Measurements from ENCODE around the gene KCNIP1. TPM values are rescaled to one million over a fixed set of nuclear protein-coding genes. Genes with fewer than 3 reads are reported as not detected.

The KCNIP1 gene
- total and polyA plus RNA-seq, 10 of the 15 experiments (the other 5 are each of a cell fraction or from before 2014, with no cell fraction given) = not detected

DNA sequence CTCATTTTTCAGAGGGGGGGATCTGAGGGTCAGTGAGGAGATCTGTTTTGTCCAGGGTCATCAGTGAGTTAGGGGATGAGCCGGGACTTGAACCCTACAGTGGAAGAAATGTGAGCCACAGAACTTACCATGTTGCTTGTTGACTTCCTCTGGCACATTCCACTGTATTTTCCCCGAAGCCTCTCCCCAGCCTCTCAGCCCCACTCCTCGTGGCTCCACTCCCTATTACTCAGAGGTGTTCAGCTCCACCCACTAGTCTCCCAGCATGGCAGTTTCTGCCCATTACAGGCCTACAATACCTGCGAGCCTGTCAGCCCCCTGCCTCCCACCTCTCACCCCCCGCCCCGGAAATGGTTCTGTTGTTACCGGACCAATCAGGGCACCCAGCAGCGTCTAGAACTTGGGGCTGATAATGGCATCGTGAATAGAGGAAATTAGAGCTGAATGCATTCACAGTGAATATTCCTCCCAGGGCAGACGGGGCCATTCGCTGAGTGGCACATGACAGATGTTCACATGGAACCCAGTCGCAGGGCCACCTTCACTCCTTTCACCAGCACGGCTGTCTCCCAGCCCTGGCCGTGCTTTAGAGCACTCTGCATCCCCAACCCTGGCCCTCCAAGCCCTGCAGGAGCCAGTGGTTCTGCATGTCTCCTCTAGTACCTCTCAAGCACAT lies 81.6 kb downstream of the KCNIP1 start (continued):
- TF ChIP-seq, protein P1, sequence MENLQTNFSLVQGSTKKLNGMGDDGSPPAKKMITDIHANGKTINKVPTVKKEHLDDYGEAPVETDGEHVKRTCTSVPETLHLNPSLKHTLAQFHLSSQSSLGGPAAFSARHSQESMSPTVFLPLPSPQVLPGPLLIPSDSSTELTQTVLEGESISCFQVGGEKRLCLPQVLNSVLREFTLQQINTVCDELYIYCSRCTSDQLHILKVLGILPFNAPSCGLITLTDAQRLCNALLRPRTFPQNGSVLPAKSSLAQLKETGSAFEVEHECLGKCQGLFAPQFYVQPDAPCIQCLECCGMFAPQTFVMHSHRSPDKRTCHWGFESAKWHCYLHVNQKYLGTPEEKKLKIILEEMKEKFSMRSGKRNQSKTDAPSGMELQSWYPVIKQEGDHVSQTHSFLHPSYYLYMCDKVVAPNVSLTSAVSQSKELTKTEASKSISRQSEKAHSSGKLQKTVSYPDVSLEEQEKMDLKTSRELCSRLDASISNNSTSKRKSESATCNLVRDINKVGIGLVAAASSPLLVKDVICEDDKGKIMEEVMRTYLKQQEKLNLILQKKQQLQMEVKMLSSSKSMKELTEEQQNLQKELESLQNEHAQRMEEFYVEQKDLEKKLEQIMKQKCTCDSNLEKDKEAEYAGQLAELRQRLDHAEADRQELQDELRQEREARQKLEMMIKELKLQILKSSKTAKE (IDR thresholded peaks at IDR 0.05; ENCODE audit: low read depth, poor library complexity, severe bottlenecking) = no peak
- TF ChIP-seq NFIC (IDR thresholded peaks at IDR 0.05; ENCODE audit: low read depth, low read length) = no peak

DNA sequence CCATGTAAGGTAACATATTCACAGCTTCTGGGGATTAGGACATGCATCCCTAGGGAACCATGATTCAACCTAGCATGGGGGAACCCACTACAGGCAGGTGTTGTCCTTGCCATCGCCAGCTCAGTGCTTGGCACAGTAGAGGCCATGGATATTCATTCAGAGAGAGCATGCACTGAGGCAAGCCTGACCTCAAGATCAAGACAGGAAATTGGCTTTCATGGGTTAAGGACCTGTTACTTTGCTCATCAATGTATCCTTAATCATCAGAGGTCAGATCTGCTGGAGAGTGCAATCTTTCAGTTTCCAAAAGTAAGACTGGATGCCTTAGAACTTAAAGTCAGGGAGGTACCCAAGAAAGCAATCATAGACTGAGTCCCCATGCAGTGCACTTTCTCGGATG lies 84.0 kb downstream of the KCNIP1 start:
- 19% methylated on average over 2 of the region's 2 CpGs for WGBS (ENCODE audit: insufficient coverage, insufficient replicate concordance, low lambda C conversion rate, missing lambda C conversion rate)
- ChIA-PET CTCF (no interaction called here), SMC1A (ENCODE audit: uncharacterized antibody, unreplicated experiment) (no interaction called here), POLR2A (no interaction called here), RAD21 (ENCODE audit: unreplicated experiment) (interaction anchor here (1.3 kb wide), 1 partner anchor 15 kb away, joined by 3 read pairs; no protein-coding TSS in a partner anchor)
- H3K4me2 ChIP-seq (ENCODE audit: control insufficient read depth, insufficient read depth) = no peak overlapping the region
- H3K36me3 ChIP-seq (ENCODE audit: control insufficient read depth in 2 of 2, insufficient read depth in 2 of 2, low read length in 1 of 2) = no peaks in the 10 kb centered on the region
- H3K4me3 ChIP-seq = no peak overlapping the region
- no peaks in the 10 kb centered on the region; the same call in 2 of the 3 replicates for H3K9me3 ChIP-seq (replicated peaks; ENCODE audit: control insufficient read depth, insufficient read depth, low read length)
- no peak for DNase-seq (ENCODE audit: low read depth, low spot score)
- no peak overlapping the region for H2AFZ ChIP-seq (ENCODE audit: control insufficient read depth, low read depth, low read length)
- no peak overlapping the region for H3K27ac ChIP-seq (ENCODE audit: control insufficient read depth, insufficient read depth)
- intact Hi-C loops (cut with micrococcal nuclease; ENCODE audit: unreplicated experiment) (no loop called here), in situ Hi-C loops (cut with MboI) (no loop called here)
- FAIRE-seq = no peak
- ATAC-seq = no peak
- H4K20me1 ChIP-seq (ENCODE audit: control insufficient read depth, insufficient read depth) = no peaks in the 10 kb centered on the region
- TF ChIP-seq YBX1 (IDR thresholded peaks at IDR 0.05) (no peak), FOXK2 (IDR thresholded peaks at IDR 0.05) (no peak), NFIC (IDR thresholded peaks at IDR 0.05; ENCODE audit: low read depth, low read length) (no peak), SMARCA5 (IDR thresholded peaks at IDR 0.05) (no peak), SMAD1 (IDR thresholded peaks at IDR 0.05; ENCODE audit: low read depth, partially characterized antibody) (no peak), ZNF622 (IDR thresholded peaks at IDR 0.05) (no peak), YY1 (IDR thresholded peaks at IDR 0.05; ENCODE audit: low read depth, low read length) (no peak), ATF7 (IDR thresholded peaks at IDR 0.05; ENCODE audit: low read depth) (no peak), SUPT20H (IDR thresholded peaks at IDR 0.05; ENCODE audit: borderline replicate concordance, control insufficient read depth, low read depth, low read length) (no peak), NR2F1 (conservative IDR thresholded peaks at IDR 0.05) (no peak), POLR2AphosphoS5 (IDR thresholded peaks at IDR 0.05; ENCODE audit: low read length) (no peak)
- TF ChIP-seq, protein P2, sequence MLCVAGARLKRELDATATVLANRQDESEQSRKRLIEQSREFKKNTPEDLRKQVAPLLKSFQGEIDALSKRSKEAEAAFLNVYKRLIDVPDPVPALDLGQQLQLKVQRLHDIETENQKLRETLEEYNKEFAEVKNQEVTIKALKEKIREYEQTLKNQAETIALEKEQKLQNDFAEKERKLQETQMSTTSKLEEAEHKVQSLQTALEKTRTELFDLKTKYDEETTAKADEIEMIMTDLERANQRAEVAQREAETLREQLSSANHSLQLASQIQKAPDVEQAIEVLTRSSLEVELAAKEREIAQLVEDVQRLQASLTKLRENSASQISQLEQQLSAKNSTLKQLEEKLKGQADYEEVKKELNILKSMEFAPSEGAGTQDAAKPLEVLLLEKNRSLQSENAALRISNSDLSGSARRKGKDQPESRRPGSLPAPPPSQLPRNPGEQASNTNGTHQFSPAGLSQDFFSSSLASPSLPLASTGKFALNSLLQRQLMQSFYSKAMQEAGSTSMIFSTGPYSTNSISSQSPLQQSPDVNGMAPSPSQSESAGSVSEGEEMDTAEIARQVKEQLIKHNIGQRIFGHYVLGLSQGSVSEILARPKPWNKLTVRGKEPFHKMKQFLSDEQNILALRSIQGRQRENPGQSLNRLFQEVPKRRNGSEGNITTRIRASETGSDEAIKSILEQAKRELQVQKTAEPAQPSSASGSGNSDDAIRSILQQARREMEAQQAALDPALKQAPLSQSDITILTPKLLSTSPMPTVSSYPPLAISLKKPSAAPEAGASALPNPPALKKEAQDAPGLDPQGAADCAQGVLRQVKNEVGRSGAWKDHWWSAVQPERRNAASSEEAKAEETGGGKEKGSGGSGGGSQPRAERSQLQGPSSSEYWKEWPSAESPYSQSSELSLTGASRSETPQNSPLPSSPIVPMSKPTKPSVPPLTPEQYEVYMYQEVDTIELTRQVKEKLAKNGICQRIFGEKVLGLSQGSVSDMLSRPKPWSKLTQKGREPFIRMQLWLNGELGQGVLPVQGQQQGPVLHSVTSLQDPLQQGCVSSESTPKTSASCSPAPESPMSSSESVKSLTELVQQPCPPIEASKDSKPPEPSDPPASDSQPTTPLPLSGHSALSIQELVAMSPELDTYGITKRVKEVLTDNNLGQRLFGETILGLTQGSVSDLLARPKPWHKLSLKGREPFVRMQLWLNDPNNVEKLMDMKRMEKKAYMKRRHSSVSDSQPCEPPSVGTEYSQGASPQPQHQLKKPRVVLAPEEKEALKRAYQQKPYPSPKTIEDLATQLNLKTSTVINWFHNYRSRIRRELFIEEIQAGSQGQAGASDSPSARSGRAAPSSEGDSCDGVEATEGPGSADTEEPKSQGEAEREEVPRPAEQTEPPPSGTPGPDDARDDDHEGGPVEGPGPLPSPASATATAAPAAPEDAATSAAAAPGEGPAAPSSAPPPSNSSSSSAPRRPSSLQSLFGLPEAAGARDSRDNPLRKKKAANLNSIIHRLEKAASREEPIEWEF (IDR thresholded peaks at IDR 0.05; ENCODE audit: insufficient replicate concordance, low read depth, low read length) = no peak
- BruUV-seq (replicated peaks) = no TSS peak
- no peak overlapping the region for H3K9ac ChIP-seq (ENCODE audit: control insufficient read depth, insufficient read depth, low read length)
- no peaks in the 10 kb centered on the region for H3K79me2 ChIP-seq (ENCODE audit: control insufficient read depth, insufficient read depth, low read length)
- H3K27me3 ChIP-seq (replicated peaks in 1 of 2; ENCODE audit: control insufficient read depth in 2 of 2, insufficient read depth in 2 of 2, low read length in 1 of 2) = peaks cover 0 to 2% of the 10 kb centered on the region in 2 experiments; a peak in 1 of 4 replicates
- H3K4me1 ChIP-seq (ENCODE audit: control insufficient read depth, insufficient read depth, low read length) = no peaks in the 10 kb centered on the region

Measured in GM12878 (cell line).